CD14-positive monocyte (primary cell): ENCODE measurements around the gene SERPINF2. TPM values are rescaled to one million over a fixed set of nuclear protein-coding genes. Genes with fewer than 3 reads are reported as not detected.

Experiments
- DNase-seq, 3 donors: peaks; one replicate each; pipeline ENCODE4 v3.0.0-alpha.2; 2011 to 2022
- H2AFZ ChIP-seq: 2 replicates; pipeline ENCODE4 v1.6.0; 2012; ENCODE audit warnings: mild to moderate bottlenecking, low read depth, low read length, inconsistent platforms; ENCODE audit not compliant: insufficient read depth, poor library complexity, severe bottlenecking
- H3K27ac ChIP-seq, 2 donors: 1 replicate in 1 of 2; 2 replicates in 1 of 2; pipeline ENCODE4 v1.5.1; 2012 to 2013; ENCODE audit warnings: low read length in 2 of 2, control low read depth in 1 of 2, inconsistent platforms in 1 of 2, low read depth in 1 of 2, mild to moderate bottlenecking in 1 of 2
- H3K27me3 ChIP-seq, 2 donors: one replicate each; pipeline versions ENCODE4 v1.6.0 to v1.6.1; 2011 to 2013; ENCODE audit warnings: low read length in 2 of 2; ENCODE audit not compliant: control insufficient read depth in 2 of 2, insufficient read depth in 2 of 2
- H3K36me3 ChIP-seq, 2 donors: replicated peaks in 1 of 2; 1 replicate in 1 of 2; 2 replicates in 1 of 2; pipeline versions ENCODE4 v1.5.1 to v1.6.1; 2012 to 2013; ENCODE audit warnings: low read length in 2 of 2, control low read depth in 1 of 2, inconsistent platforms in 1 of 2, mild to moderate bottlenecking in 1 of 2; ENCODE audit not compliant: insufficient read depth in 2 of 2, control insufficient read depth in 1 of 2
- H3K4me1 ChIP-seq, 2 donors: 1 replicate in 1 of 2; 2 replicates in 1 of 2; pipeline versions ENCODE4 v1.5.1 to v1.6.1; 2012 to 2013; ENCODE audit warnings: low read length in 2 of 2, control low read depth in 1 of 2, inconsistent platforms in 1 of 2, mild to moderate bottlenecking in 1 of 2, moderate library complexity in 1 of 2; ENCODE audit not compliant: insufficient read depth in 2 of 2, control insufficient read depth in 1 of 2
- H3K4me2 ChIP-seq: replicated peaks from 2 replicates; pipeline ENCODE3; 2012; ENCODE audit warnings: low read length, moderate library complexity, mild to moderate bottlenecking; ENCODE audit not compliant: poor library complexity, severe bottlenecking; ENCODE audit errors: extremely low read depth
- H3K4me3 ChIP-seq, 3 experiments: fragments of 200-600 bp in 1 of 3; sonication (generic) in 1 of 3; replicated peaks in 1 of 3; 1 replicate in 2 of 3; 2 replicates in 1 of 3; pipeline ENCODE4 v1.5.1; 2011 to 2013; ENCODE audit warnings: low read length in 3 of 3, mild to moderate bottlenecking in 3 of 3, control low read depth in 2 of 3, low read depth in 2 of 3, inconsistent platforms in 1 of 3, moderate library complexity in 1 of 3
- H3K79me2 ChIP-seq: 2 replicates; pipeline ENCODE4 v1.6.0; 2012; ENCODE audit warnings: mild to moderate bottlenecking, control low read depth, inconsistent platforms, low read length, moderate library complexity; ENCODE audit not compliant: insufficient read depth
- H3K9ac ChIP-seq: 2 replicates; pipeline ENCODE4 v1.6.0; 2017; ENCODE audit warnings: low read length, mild to moderate bottlenecking; ENCODE audit not compliant: insufficient read depth, poor library complexity, severe bottlenecking
- H3K9me3 ChIP-seq, 2 donors: replicated peaks in 1 of 2; 1 replicate in 1 of 2; 2 replicates in 1 of 2; pipeline versions ENCODE4 v1.5.1 to v1.6.1; 2012 to 2013; ENCODE audit warnings: low read length in 2 of 2, control low read depth in 1 of 2; ENCODE audit not compliant: control insufficient read depth in 1 of 2, insufficient read depth in 1 of 2
- H4K20me1 ChIP-seq: 2 replicates; pipeline ENCODE4 v1.6.0; 2012; ENCODE audit warnings: mild to moderate bottlenecking, low read length, control low read depth, moderate library complexity; ENCODE audit not compliant: insufficient read depth
- H3K27ac Mint-ChIP-seq, 7 donors: one replicate each; pipeline ENCODE4 v1.8.0; 2020; ENCODE audit warnings: mild to moderate bottlenecking in 7 of 7, mixed read lengths in 7 of 7, moderate library complexity in 6 of 7, inconsistent platforms in 2 of 7
- H3K27me3 Mint-ChIP-seq, 3 donors: one replicate each; pipeline ENCODE4 v1.8.0; 2021 to 2022; ENCODE audit warnings: low read depth in 3 of 3, mild to moderate bottlenecking in 3 of 3, mixed read lengths in 3 of 3, moderate library complexity in 3 of 3, inconsistent platforms in 1 of 3
- H3K36me3 Mint-ChIP-seq, 2 donors: one replicate each; pipeline ENCODE4 v1.8.0; 2020; ENCODE audit warnings: mixed read lengths in 2 of 2, inconsistent platforms in 1 of 2, mild to moderate bottlenecking in 1 of 2
- H3K4me1 Mint-ChIP-seq: one replicate; pipeline ENCODE4 v1.8.0; 2020; ENCODE audit warnings: mild to moderate bottlenecking, mixed read lengths
- H3K4me3 Mint-ChIP-seq, 2 donors: one replicate each; pipeline ENCODE4 v1.8.0; 2020; ENCODE audit warnings: mild to moderate bottlenecking in 2 of 2, mixed read lengths in 2 of 2, moderate library complexity in 1 of 2
- H3K9me3 Mint-ChIP-seq, 7 donors: one replicate each; pipeline ENCODE4 v1.8.0; 2020 to 2022; ENCODE audit warnings: mixed read lengths in 7 of 7, mild to moderate bottlenecking in 6 of 7, moderate library complexity in 6 of 7, inconsistent platforms in 2 of 7
- CTCF ChIP-seq: fragments of 200-600 bp; IDR thresholded peaks from one replicate; pipeline ENCODE4 v1.8.0; 2022; ENCODE audit warnings: antibody characterized with exemption, mild to moderate bottlenecking
- WGBS: methylation state at CpG from one replicate; pipeline ENCODE4 v1.1.5; 2013; ENCODE audit warnings: missing lambda C conversion rate; ENCODE audit not compliant: insufficient coverage; 5-methylcytosine and 5-hydroxymethylcytosine counted together
- intact Hi-C, 2 donors: fragments of 100-400 bp; cut with micrococcal nuclease; formaldehyde crosslinking; loops; one replicate each; pipeline versions ENCODE4 v1.15.0 to v1.15.1; 2023
- polyA plus RNA-seq, 3 donors: library from polyadenylated mRNA; depleted of rRNA in 1 of 3; unstranded in 2 of 3; stranded (reverse) in 1 of 3; fragments of 300-500 nt in 2 of 3; fragments of >200 nt in 1 of 3; fragmentation: Illumina TruSeq in 2 of 3; gene quantifications; 1 replicate in 2 of 3; 2 replicates in 1 of 3; pipeline ENCODE4 v1.2.3, GENCODE V29; 2012 to 2021

Gene SERPINF2
- polyA plus RNA-seq, 3 donors, result 0.75 to 1.5 (median 0.79) TPM

- H3K9ac ChIP-seq, result no peak overlapping the region
- peaks cover 72% of the 10 kb centered on the region for H4K20me1 ChIP-seq
- 100% methylated on average over 4 of the region's 10 CpGs for WGBS
- no peaks in the 10 kb centered on the region for H3K27me3 ChIP-seq
- H2AFZ ChIP-seq, result no peak overlapping the region
- no peak overlapping the region for H3K27ac ChIP-seq
- peaks cover 0 to 4% of the 10 kb centered on the region in 2 donors for H3K4me1 ChIP-seq
- no peak overlapping the region for H3K4me2 ChIP-seq
- Mint-ChIP-seq H3K27ac (peak overlapping the region in 1 of 7 donors; percentile 37), H3K4me1 (peaks cover 17% of the 10 kb centered on the region), H3K36me3 (peaks cover 43 to 90% of the 10 kb centered on the region in 2 donors), H3K9me3 (no peaks in the 10 kb centered on the region), H3K4me3 (no peak overlapping the region), H3K27me3 (peaks cover 0 to 2% (median 0%) of the 10 kb centered on the region in 3 donors)
- TF ChIP-seq CTCF, result no peak
- intact Hi-C loops, result loop anchor here in 1 of 2 donors (5.0 kb wide), 1 partner anchor 41 kb away; no protein-coding TSS in a partner anchor
- peaks cover 23% of the 10 kb centered on the region for H3K79me2 ChIP-seq
- no peak for DNase-seq
- peaks cover 73 to 87% of the 10 kb centered on the region in 2 donors for H3K36me3 ChIP-seq
- H3K9me3 ChIP-seq, result no peaks in the 10 kb centered on the region
- no peak overlapping the region for H3K4me3 ChIP-seq
These were observed 11.5 kb upstream of the SERPINF2 start for GRCh38 chr17:1731194-1731506.

- peaks cover 71 to 87% of the 10 kb centered on the region in 2 donors for H3K36me3 ChIP-seq
- no peaks in the 10 kb centered on the region for H3K27me3 ChIP-seq
- no peak overlapping the region for H3K4me2 ChIP-seq
- Mint-ChIP-seq H3K36me3 (peaks cover 52 to 87% of the 10 kb centered on the region in 2 donors), H3K27me3 (peaks cover 0 to under 1% (median 0%) of the 10 kb centered on the region in 3 donors), H3K27ac (no peak overlapping the region), H3K4me3 (no peak overlapping the region), H3K4me1 (peaks cover 25% of the 10 kb centered on the region), H3K9me3 (no peaks in the 10 kb centered on the region)
- peaks cover 67% of the 10 kb centered on the region for H4K20me1 ChIP-seq
- H3K27ac ChIP-seq, result no peak overlapping the region
- DNase-seq, result no peak
- no peak overlapping the region for H3K4me3 ChIP-seq
- no peak for TF ChIP-seq CTCF
- peaks cover 0 to 13% of the 10 kb centered on the region in 2 donors for H3K4me1 ChIP-seq
- H3K9ac ChIP-seq, result no peak overlapping the region
- peaks cover 11% of the 10 kb centered on the region for H3K79me2 ChIP-seq
- intact Hi-C loops, result loop anchor here in 1 of 2 donors (5.0 kb wide), 1 partner anchor 40 kb away; no protein-coding TSS in a partner anchor
- no peaks in the 10 kb centered on the region for H3K9me3 ChIP-seq
- no peak overlapping the region for H2AFZ ChIP-seq
- WGBS, result 98% methylated on average over 22 of the region's 22 CpGs
These were observed 10.3 kb upstream of the SERPINF2 start for GRCh38 chr17:1732241-1732832.
